Measurements from ENCODE around the gene CACNA1S.

DNA sequence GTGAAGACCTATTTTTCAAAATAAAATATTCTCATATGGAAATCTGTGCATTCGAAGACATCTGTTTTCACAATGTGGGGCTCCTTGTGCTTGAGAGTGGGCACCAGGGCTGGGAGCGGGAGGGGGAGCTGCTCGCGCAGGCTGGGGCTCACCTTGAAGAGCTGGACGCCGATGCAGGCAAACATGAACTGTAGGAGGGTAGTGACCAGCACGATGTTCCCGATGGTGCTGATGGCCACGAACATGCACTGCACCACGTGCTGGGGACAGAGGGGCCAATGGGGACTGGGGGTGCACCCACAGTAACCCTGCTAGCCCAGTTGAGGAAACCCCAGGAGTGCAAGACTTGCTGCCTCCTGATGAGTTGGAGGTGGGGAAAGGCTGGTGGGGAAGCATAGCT is 46.5 kb downstream of the CACNA1S start:
- TF ChIP-seq, protein P1, sequence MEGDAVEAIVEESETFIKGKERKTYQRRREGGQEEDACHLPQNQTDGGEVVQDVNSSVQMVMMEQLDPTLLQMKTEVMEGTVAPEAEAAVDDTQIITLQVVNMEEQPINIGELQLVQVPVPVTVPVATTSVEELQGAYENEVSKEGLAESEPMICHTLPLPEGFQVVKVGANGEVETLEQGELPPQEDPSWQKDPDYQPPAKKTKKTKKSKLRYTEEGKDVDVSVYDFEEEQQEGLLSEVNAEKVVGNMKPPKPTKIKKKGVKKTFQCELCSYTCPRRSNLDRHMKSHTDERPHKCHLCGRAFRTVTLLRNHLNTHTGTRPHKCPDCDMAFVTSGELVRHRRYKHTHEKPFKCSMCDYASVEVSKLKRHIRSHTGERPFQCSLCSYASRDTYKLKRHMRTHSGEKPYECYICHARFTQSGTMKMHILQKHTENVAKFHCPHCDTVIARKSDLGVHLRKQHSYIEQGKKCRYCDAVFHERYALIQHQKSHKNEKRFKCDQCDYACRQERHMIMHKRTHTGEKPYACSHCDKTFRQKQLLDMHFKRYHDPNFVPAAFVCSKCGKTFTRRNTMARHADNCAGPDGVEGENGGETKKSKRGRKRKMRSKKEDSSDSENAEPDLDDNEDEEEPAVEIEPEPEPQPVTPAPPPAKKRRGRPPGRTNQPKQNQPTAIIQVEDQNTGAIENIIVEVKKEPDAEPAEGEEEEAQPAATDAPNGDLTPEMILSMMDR (IDR thresholded peaks at IDR 0.05; ENCODE audit: poor library complexity) = no peak
- TF ChIP-seq EZH2 (IDR thresholded peaks at IDR 0.05; ENCODE audit: borderline replicate concordance) (no peak), EZH2phosphoT487 (IDR thresholded peaks at IDR 0.05; ENCODE audit: low read depth, severe bottlenecking, unreplicated experiment) (no peak)

Measured in hepatocyte (in vitro differentiated cells).